GM19099 (cell line): ENCODE measurements around the gene BMPER.

Experiments
- POLR2A ChIP-seq: IDR thresholded peaks from 3 replicates; pipeline ENCODE4 v1.6.1; 2011; ENCODE audit warnings: low read depth; ENCODE audit not compliant: insufficient read length; ENCODE audit errors: extremely low read depth

Gene BMPER

GRCh38 chr7:33905389-33906032 is at the start of gene BMPER:
BMPER (plus strand) TSS chr7:33905539; CDS start chr7:33905614, 75 bp downstream.
- TF ChIP-seq POLR2A = no peak

GRCh38 chr7:33861947-33862346 is 43.4 kb upstream of the BMPER start:
- TF ChIP-seq POLR2A = no peak

- no peak for TF ChIP-seq POLR2A
These were observed 42.2 kb upstream of the BMPER start for GRCh38 chr7:33862946-33863814.

GRCh38 chr7:33868166-33868565 is 37.2 kb upstream of the BMPER start:
- TF ChIP-seq POLR2A = no peak

- TF ChIP-seq POLR2A = no peak
These were observed 36.2 kb upstream of the BMPER start for GRCh38 chr7:33869176-33869575.

- no peak for TF ChIP-seq POLR2A
These were observed 35.2 kb upstream of the BMPER start for GRCh38 chr7:33870120-33870519.

- no peak for TF ChIP-seq POLR2A
These were observed 32.5 kb upstream of the BMPER start for GRCh38 chr7:33872870-33873269.

GRCh38 chr7:33873518-33873917 is 31.8 kb upstream of the BMPER start:
- no peak for TF ChIP-seq POLR2A

- no peak for TF ChIP-seq POLR2A
These were observed 31.2 kb upstream of the BMPER start for GRCh38 chr7:33873981-33874750.

GRCh38 chr7:33874943-33875342 is 30.4 kb upstream of the BMPER start:
- TF ChIP-seq POLR2A = no peak

GRCh38 chr7:33876596-33877274 is 28.6 kb upstream of the BMPER start:
- TF ChIP-seq POLR2A = no peak

- TF ChIP-seq POLR2A = no peak
These were observed 24.6 kb upstream of the BMPER start for GRCh38 chr7:33880787-33881186.

GRCh38 chr7:33881316-33881715 is 24.0 kb upstream of the BMPER start:
- TF ChIP-seq POLR2A = no peak

- TF ChIP-seq POLR2A = no peak
These were observed 23.1 kb upstream of the BMPER start for GRCh38 chr7:33882040-33882837.

GRCh38 chr7:33882950-33883670 is 22.2 kb upstream of the BMPER start:
- TF ChIP-seq POLR2A = no peak
